Kidney epithelial cell (primary cell): Measurements from ENCODE around the gene COX19. TPM values are rescaled to one million over a fixed set of nuclear protein-coding genes. Genes with fewer than 3 reads are reported as not detected.

Experiments
- DNase-seq: peaks from one replicate; pipeline ENCODE4 v3.0.0-alpha.2; 2010; ENCODE audit warnings: low read depth
- H3K27me3 ChIP-seq: 2 replicates; pipeline ENCODE4 v1.6.0; 2011; ENCODE audit warnings: low read length; ENCODE audit not compliant: control insufficient read depth, insufficient read depth
- H3K36me3 ChIP-seq: 2 replicates; pipeline ENCODE4 v1.5.1; 2011; ENCODE audit warnings: low read length; ENCODE audit not compliant: control insufficient read depth, insufficient read depth
- H3K4me3 ChIP-seq: 2 replicates; pipeline ENCODE4 v1.5.1; 2011; ENCODE audit warnings: low read depth, mild to moderate bottlenecking, control low read depth, low read length
- CTCF ChIP-seq: IDR thresholded peaks from 2 replicates; pipeline ENCODE4 v1.5.1; 2011; ENCODE audit warnings: mild to moderate bottlenecking, moderate library complexity, low read length, control low read depth, inconsistent platforms; ENCODE audit not compliant: insufficient read depth, poor library complexity, severe bottlenecking
- total RNA-seq: library from RNA; depleted of rRNA; stranded (reverse); fragments of >200 nt; gene quantifications from 2 replicates; pipeline ENCODE4 v1.2.3, GENCODE V29; 2015

COX19 gene
- total RNA-seq, 1 donor from 2014 or later = 15.5 TPM

- no peak overlapping the region for H3K4me3 ChIP-seq
- no peaks in the 10 kb centered on the region for H3K36me3 ChIP-seq
- peaks cover 6% of the 10 kb centered on the region for H3K27me3 ChIP-seq
- TF ChIP-seq CTCF = no peak
- no peak for DNase-seq
Measured at GRCh38 chr7:990352-990932, 15.1 kb upstream of the COX19 start.

GRCh38 chr7:988963-989529 lies 13.7 kb upstream of the COX19 start:
- no peak overlapping the region for H3K4me3 ChIP-seq
- no peaks in the 10 kb centered on the region for H3K36me3 ChIP-seq
- no peak for TF ChIP-seq CTCF
- peaks cover 6% of the 10 kb centered on the region for H3K27me3 ChIP-seq
- DNase-seq = no peak

- Histone ChIP-seq H3K4me3 (no peak overlapping the region), H3K27me3 (peaks cover 8% of the 10 kb centered on the region), H3K36me3 (no peaks in the 10 kb centered on the region)
- no peak for DNase-seq
- TF ChIP-seq CTCF = no peak
Measured at GRCh38 chr7:988426-988911, 13.1 kb upstream of the COX19 start.

GRCh38 chr7:987909-988308 lies 12.6 kb upstream of the COX19 start:
- Histone ChIP-seq H3K36me3 (no peaks in the 10 kb centered on the region), H3K4me3 (no peak overlapping the region), H3K27me3 (peaks cover 8% of the 10 kb centered on the region)
- no peak for TF ChIP-seq CTCF
- no peak for DNase-seq

- no peak for DNase-seq
- no peak overlapping the region for H3K4me3 ChIP-seq
- no peak for TF ChIP-seq CTCF
- no peaks in the 10 kb centered on the region for H3K36me3 ChIP-seq
- peaks cover 8% of the 10 kb centered on the region for H3K27me3 ChIP-seq
Measured at GRCh38 chr7:986766-987751, 11.7 kb upstream of the COX19 start.
